ENCODE measurements around the gene PPP1R1C. TPM values are rescaled to one million over a fixed set of nuclear protein-coding genes. Genes with fewer than 3 reads are reported as not detected.

PPP1R1C gene
- total RNA-seq, 1 experiment from 2014 or later: 3.4 TPM

DNA sequence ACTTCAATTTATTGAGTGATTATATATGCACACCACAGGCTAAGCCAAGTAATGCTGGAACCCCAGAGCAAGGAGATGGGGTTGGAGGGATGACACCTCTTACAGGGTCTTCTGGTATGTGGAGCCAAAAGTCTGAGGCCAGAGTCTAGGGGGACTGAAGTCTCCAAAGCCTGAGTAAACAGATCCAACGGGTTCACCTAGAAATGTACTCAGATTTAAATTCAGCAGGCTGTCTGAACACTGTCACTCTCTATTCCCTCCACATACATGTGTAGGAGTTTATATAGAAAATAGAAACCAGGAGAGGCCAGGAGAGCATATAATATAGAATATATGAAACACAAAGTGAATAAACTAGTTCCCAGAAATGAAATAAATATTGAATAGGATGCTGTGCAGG is 76.1 kb downstream of the PPP1R1C start:
- H3K9me3 Mint-ChIP-seq: no peaks in the 10 kb centered on the region
- H3K4me3 Mint-ChIP-seq: no peak overlapping the region
- no peak for ATAC-seq
- TF ChIP-seq ATF6 (CRISPR knock-in tag; IDR thresholded peaks at IDR 0.05): no peak
- no peak for TF ChIP-seq ZNF317 (CRISPR knock-in tag; IDR thresholded peaks at IDR 0.05; ENCODE audit: borderline replicate concordance, low read depth)
- TF ChIP-seq HMGA2 (CRISPR knock-in tag; IDR thresholded peaks at IDR 0.05): no peak
- TF ChIP-seq MAX (CRISPR knock-in tag; IDR thresholded peaks at IDR 0.05): no peak
- TF ChIP-seq ZNF425 (CRISPR knock-in tag; conservative IDR thresholded peaks at IDR 0.05): no peak
- TF ChIP-seq, protein P1, sequence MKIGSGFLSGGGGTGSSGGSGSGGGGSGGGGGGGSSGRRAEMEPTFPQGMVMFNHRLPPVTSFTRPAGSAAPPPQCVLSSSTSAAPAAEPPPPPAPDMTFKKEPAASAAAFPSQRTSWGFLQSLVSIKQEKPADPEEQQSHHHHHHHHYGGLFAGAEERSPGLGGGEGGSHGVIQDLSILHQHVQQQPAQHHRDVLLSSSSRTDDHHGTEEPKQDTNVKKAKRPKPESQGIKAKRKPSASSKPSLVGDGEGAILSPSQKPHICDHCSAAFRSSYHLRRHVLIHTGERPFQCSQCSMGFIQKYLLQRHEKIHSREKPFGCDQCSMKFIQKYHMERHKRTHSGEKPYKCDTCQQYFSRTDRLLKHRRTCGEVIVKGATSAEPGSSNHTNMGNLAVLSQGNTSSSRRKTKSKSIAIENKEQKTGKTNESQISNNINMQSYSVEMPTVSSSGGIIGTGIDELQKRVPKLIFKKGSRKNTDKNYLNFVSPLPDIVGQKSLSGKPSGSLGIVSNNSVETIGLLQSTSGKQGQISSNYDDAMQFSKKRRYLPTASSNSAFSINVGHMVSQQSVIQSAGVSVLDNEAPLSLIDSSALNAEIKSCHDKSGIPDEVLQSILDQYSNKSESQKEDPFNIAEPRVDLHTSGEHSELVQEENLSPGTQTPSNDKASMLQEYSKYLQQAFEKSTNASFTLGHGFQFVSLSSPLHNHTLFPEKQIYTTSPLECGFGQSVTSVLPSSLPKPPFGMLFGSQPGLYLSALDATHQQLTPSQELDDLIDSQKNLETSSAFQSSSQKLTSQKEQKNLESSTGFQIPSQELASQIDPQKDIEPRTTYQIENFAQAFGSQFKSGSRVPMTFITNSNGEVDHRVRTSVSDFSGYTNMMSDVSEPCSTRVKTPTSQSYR (CRISPR knock-in tag; IDR thresholded peaks at IDR 0.05): no peak
- no peak for TF ChIP-seq ZNF219 (CRISPR knock-in tag; IDR thresholded peaks at IDR 0.05; ENCODE audit: borderline replicate concordance)
- no peak for TF ChIP-seq KAT7 (CRISPR knock-in tag; IDR thresholded peaks at IDR 0.05; ENCODE audit: borderline replicate concordance)
- no peak for TF ChIP-seq ZNF416 (CRISPR knock-in tag; IDR thresholded peaks at IDR 0.05)
- TF ChIP-seq, protein P2, sequence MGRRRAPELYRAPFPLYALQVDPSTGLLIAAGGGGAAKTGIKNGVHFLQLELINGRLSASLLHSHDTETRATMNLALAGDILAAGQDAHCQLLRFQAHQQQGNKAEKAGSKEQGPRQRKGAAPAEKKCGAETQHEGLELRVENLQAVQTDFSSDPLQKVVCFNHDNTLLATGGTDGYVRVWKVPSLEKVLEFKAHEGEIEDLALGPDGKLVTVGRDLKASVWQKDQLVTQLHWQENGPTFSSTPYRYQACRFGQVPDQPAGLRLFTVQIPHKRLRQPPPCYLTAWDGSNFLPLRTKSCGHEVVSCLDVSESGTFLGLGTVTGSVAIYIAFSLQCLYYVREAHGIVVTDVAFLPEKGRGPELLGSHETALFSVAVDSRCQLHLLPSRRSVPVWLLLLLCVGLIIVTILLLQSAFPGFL (CRISPR knock-in tag; IDR thresholded peaks at IDR 0.05; ENCODE audit: borderline replicate concordance): no peak
- ChIA-PET POLR2A (no interaction called here), CTCF (no interaction called here)
- no peaks in the 10 kb centered on the region for H3K27me3 Mint-ChIP-seq (ENCODE audit: low read depth)
- H3K4me1 Mint-ChIP-seq: peaks cover 2% of the 10 kb centered on the region; the same call in 1 of the 2 replicates
- no peak overlapping the region for H3K27ac Mint-ChIP-seq
- DNase-seq (ENCODE audit: low spot score): no peak
- no peaks in the 10 kb centered on the region for H3K36me3 Mint-ChIP-seq

- no peak overlapping the region for H3K27ac Mint-ChIP-seq
- no peaks in the 10 kb centered on the region for H3K9me3 Mint-ChIP-seq
- H3K27me3 Mint-ChIP-seq (ENCODE audit: low read depth): no peaks in the 10 kb centered on the region
- ChIA-PET POLR2A (no interaction called here), CTCF (no interaction called here)
- H3K4me3 Mint-ChIP-seq: no peak overlapping the region
- peaks cover 9% of the 10 kb centered on the region for H3K4me1 Mint-ChIP-seq
- DNase-seq (ENCODE audit: low spot score) (no peak), ATAC-seq (no peak)
- H3K36me3 Mint-ChIP-seq: no peaks in the 10 kb centered on the region
- TF ChIP-seq FOXP4 (CRISPR knock-in tag; IDR thresholded peaks at IDR 0.05) (no peak), RORB (CRISPR knock-in tag; IDR thresholded peaks at IDR 0.05) (no peak), CREB1 (CRISPR knock-in tag; IDR thresholded peaks at IDR 0.05) (no peak), GTF2I (CRISPR knock-in tag; conservative IDR thresholded peaks at IDR 0.05) (no peak), ZNF423 (CRISPR knock-in tag; IDR thresholded peaks at IDR 0.05) (no peak), ATF2 (CRISPR knock-in tag; IDR thresholded peaks at IDR 0.05; ENCODE audit: borderline replicate concordance, low read depth) (no peak)
- TF ChIP-seq, protein P3, sequence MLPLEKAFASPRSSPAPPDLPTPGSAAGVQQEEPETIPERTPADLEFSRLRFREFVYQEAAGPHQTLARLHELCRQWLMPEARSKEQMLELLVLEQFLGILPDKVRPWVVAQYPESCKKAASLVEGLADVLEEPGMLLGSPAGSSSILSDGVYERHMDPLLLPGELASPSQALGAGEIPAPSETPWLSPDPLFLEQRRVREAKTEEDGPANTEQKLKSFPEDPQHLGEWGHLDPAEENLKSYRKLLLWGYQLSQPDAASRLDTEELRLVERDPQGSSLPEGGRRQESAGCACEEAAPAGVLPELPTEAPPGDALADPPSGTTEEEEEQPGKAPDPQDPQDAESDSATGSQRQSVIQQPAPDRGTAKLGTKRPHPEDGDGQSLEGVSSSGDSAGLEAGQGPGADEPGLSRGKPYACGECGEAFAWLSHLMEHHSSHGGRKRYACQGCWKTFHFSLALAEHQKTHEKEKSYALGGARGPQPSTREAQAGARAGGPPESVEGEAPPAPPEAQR (CRISPR knock-in tag; IDR thresholded peaks at IDR 0.05): no peak
- TF ChIP-seq, protein P4, sequence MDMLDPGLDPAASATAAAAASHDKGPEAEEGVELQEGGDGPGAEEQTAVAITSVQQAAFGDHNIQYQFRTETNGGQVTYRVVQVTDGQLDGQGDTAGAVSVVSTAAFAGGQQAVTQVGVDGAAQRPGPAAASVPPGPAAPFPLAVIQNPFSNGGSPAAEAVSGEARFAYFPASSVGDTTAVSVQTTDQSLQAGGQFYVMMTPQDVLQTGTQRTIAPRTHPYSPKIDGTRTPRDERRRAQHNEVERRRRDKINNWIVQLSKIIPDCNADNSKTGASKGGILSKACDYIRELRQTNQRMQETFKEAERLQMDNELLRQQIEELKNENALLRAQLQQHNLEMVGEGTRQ (CRISPR knock-in tag; IDR thresholded peaks at IDR 0.05): no peak
- TF ChIP-seq, protein P5, sequence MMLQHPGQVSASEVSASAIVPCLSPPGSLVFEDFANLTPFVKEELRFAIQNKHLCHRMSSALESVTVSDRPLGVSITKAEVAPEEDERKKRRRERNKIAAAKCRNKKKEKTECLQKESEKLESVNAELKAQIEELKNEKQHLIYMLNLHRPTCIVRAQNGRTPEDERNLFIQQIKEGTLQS (CRISPR knock-in tag; conservative IDR thresholded peaks at IDR 0.05): no peak
Measured at GRCh38 chr2:182062329-182062972, 76.8 kb downstream of the PPP1R1C start.
